ACC112 (cell line): ENCODE measurements around the gene PDLIM7.

ENCODE experiments used
- H2AFZ ChIP-seq: fragments of 200-600 bp; sonication (generic); one replicate; pipeline ENCODE4 v1.6.0; 2017; ENCODE audit warnings: antibody characterized with exemption, low read length; ENCODE audit not compliant: unreplicated experiment
- H3K27ac ChIP-seq: fragments of 200-600 bp; sonication (generic); 2 replicates; pipeline ENCODE4 v1.5.1; 2014; ENCODE audit warnings: low read depth, mild to moderate bottlenecking, antibody characterized with exemption, low read length, moderate library complexity
- H3K27me3 ChIP-seq: fragments of 200-600 bp; sonication (generic); 2 replicates; pipeline ENCODE4 v1.6.1; 2014; ENCODE audit warnings: mild to moderate bottlenecking, antibody characterized with exemption, low read length, moderate library complexity, mixed read lengths; ENCODE audit not compliant: insufficient read depth
- H3K36me3 ChIP-seq: fragments of 200-600 bp; sonication (generic); 2 replicates; pipeline ENCODE4 v1.6.1; 2016; ENCODE audit warnings: mild to moderate bottlenecking, antibody characterized with exemption, low read length, moderate library complexity, mixed read lengths; ENCODE audit not compliant: insufficient read depth
- H3K4me1 ChIP-seq: fragments of 200-600 bp; sonication (generic); one replicate; pipeline ENCODE4 v1.6.1; 2016; ENCODE audit warnings: low read length, mixed read lengths; ENCODE audit not compliant: insufficient read depth, unreplicated experiment, control insufficient read depth
- H3K4me3 ChIP-seq: fragments of 200-600 bp; sonication (generic); 2 replicates; pipeline ENCODE4 v1.5.1; 2014; ENCODE audit warnings: mild to moderate bottlenecking, low read depth, low read length
- H3K79me2 ChIP-seq: fragments of 200-600 bp; sonication (generic); one replicate; pipeline ENCODE4 v1.6.0; 2016; ENCODE audit warnings: low read length; ENCODE audit not compliant: control insufficient read depth, unreplicated experiment, insufficient read depth

The PDLIM7 gene

DNA sequence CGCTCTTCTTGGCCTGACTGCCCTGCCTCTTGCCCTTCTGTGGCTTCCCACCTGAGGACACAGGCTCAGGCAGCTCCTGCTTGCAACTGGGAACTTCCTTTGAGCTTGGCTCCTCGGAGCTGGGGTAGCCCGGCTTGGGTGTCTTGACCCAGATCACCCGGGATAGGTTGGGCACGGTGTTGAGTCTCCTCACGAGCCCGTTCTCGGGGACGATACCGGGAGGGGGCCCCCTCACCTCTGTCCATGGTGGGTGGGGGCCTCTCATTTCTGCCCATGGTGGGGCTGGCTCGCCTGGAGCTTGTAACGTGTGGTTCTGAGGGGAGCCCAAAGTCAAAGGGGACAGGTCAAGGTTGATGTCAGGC is 27.1 kb upstream of the PDLIM7 start:
- no peak overlapping the region for H3K4me3 ChIP-seq
- H3K36me3 ChIP-seq, result peaks cover 10% of the 10 kb centered on the region; the same call in 1 of the 2 replicates
- H3K27ac ChIP-seq, result no peak overlapping the region
- H2AFZ ChIP-seq, result no peak overlapping the region
- no peaks in the 10 kb centered on the region for H3K27me3 ChIP-seq
- H3K4me1 ChIP-seq, result no peaks in the 10 kb centered on the region
- H3K79me2 ChIP-seq, result no peaks in the 10 kb centered on the region

DNA sequence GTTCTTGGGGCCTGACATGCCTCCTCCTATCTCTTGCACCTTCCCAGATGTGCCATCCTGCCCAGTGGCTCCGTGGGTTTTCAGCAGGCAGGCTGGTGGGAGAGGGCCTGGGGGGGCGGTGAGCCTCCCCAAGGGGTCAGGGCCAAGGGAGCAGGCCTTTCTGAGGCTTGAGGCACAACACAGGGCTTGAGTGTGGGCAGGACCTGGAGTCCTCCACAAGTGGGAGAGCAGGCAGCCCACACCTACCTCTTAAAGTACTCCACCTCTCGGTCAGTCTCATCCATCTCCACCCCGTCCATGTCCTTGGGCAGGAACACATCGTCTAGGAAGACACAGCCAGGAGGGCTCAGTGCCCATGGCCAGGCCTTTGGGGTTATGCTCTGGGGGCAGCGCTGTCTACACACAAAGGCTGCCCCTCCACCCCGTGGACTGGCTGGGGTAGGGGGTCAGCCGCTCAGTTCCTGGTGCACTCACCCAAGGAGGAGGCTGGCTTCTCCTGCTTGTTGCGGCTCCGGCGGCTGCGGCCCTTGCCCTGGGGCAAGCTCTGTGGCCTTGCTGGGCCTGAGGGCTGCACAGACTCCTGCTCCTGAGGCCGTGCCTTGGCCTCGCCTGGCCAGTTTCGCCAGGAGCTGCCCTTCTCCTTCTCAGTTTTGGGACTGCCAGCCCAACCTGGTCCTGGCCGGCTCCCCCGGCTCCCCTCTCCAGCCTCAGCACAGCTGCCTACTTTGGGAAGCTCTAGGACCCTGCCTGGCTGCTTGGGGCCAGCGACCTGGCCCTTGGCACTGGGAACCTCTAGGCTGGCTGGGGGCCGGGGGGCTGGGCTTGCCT is 26.5 kb upstream of the PDLIM7 start:
- peaks cover 10% of the 10 kb centered on the region; the same call in 1 of the 2 replicates for H3K36me3 ChIP-seq
- no peaks in the 10 kb centered on the region for H3K27me3 ChIP-seq
- peaks cover 3% of the 10 kb centered on the region for H3K79me2 ChIP-seq
- no peak overlapping the region for H3K27ac ChIP-seq
- no peak overlapping the region for H3K4me3 ChIP-seq
- H3K4me1 ChIP-seq, result no peaks in the 10 kb centered on the region
- no peak overlapping the region for H2AFZ ChIP-seq

DNA sequence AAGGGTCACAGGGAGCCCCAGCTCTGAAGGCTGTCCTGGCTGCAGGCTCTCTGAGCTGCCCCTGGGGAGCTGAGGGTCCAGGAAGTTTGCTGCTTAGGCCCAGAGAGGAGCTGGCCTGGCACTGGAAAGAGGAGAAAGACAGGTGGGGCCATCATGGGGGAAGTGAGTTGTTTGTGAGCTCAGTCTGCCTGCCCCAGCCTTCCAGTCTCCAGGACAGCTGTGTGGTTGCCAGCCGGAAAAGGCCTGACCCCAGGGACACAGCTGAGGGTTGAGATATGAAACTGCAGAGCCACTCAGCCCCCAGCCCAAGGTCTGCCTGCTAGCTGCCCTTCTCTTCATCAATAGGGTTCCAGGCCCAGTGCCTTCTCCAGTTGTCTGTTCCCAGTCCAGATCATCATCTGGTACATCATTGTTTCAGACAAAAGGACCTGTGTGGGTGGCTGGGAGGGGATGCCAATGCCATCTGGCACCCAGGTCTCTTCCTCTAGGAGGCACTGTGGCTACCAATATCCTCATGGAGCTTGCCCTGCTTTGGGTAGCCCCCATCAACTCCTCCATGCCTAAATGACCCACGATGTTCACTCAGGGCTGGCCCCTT is 23.6 kb upstream of the PDLIM7 start:
- H2AFZ ChIP-seq, result no peak overlapping the region
- peaks cover 10% of the 10 kb centered on the region; the same call in 1 of the 2 replicates for H3K36me3 ChIP-seq

DNA sequence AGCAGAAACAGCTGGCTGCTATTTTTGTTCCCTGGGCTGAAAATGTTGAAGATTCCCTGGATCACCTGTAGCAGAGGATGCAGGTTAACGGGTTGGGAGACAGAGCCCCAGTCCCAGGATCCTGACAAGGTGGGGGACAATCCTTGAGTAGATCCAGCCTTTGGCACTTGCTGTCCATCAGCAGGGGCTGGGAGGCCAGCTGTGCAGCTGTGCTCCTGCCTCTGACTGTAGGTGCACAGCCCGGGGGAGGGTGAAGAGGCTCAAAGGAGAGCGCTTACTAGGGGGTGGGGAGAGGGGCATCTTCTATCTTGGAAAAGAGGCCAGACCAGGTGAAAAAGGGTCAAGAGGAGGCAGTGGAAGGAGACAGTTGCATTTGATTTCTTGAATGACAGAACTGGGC is 22.9 kb upstream of the PDLIM7 start:
- H3K27ac ChIP-seq, result no peak overlapping the region
- peaks cover 15% of the 10 kb centered on the region for H3K79me2 ChIP-seq
- H2AFZ ChIP-seq, result no peak overlapping the region
- H3K4me1 ChIP-seq, result peaks cover 4% of the 10 kb centered on the region
- no peak overlapping the region for H3K4me3 ChIP-seq
- H3K36me3 ChIP-seq, result peaks cover 15% of the 10 kb centered on the region; the same call in 1 of the 2 replicates
- no peaks in the 10 kb centered on the region for H3K27me3 ChIP-seq

More for the DNA sequence above, 23.6 kb upstream of the PDLIM7 start:
- Histone ChIP-seq H3K27ac (no peak overlapping the region), H3K4me3 (no peak overlapping the region), H3K4me1 (no peaks in the 10 kb centered on the region), H3K27me3 (no peaks in the 10 kb centered on the region), H3K79me2 (peaks cover 8% of the 10 kb centered on the region)

DNA sequence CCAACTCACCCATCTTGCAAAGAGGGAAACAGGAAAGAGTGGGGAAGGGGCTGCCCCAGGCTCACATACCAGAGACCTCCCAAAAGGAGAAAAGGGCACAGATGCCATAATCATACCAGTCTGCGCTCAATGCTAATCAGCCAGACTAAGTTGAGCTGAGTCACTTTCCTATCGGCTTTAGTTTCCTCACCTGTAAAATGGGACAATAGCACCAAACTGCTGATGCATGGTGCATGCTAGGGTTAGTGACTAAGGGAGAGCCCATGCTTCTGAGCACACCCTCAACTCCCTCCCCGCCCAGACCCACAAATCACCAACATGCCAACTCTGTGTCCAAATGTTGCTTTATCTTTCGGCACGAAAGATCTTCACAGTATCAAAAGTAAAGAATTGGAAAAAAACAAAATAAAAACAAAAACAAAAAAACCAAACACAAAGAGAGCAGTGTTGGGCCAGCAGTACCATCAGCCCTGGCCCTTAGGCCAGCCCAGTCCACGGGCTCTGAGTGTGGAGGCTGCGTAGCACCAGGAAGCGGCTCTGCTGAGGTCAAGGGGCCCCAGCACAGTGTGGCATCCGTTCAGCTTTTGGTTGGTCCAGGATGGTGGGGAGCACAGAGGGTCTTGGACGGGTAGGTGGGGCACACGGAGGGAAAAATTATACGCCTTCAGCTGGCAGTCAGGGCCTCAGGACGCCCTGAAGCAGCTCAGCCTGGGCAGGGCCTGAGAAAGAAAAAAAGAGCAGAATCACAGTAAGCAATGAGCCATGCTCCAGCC is 22.2 kb upstream of the PDLIM7 start:
- Histone ChIP-seq H3K4me1 (peaks cover 6% of the 10 kb centered on the region), H3K79me2 (peaks cover 20% of the 10 kb centered on the region), H3K27ac (no peak overlapping the region), H3K27me3 (no peaks in the 10 kb centered on the region), H3K4me3 (no peak overlapping the region), H2AFZ (no peak overlapping the region), H3K36me3 (peaks cover 17% of the 10 kb centered on the region; the same call in 1 of the 2 replicates)

DNA sequence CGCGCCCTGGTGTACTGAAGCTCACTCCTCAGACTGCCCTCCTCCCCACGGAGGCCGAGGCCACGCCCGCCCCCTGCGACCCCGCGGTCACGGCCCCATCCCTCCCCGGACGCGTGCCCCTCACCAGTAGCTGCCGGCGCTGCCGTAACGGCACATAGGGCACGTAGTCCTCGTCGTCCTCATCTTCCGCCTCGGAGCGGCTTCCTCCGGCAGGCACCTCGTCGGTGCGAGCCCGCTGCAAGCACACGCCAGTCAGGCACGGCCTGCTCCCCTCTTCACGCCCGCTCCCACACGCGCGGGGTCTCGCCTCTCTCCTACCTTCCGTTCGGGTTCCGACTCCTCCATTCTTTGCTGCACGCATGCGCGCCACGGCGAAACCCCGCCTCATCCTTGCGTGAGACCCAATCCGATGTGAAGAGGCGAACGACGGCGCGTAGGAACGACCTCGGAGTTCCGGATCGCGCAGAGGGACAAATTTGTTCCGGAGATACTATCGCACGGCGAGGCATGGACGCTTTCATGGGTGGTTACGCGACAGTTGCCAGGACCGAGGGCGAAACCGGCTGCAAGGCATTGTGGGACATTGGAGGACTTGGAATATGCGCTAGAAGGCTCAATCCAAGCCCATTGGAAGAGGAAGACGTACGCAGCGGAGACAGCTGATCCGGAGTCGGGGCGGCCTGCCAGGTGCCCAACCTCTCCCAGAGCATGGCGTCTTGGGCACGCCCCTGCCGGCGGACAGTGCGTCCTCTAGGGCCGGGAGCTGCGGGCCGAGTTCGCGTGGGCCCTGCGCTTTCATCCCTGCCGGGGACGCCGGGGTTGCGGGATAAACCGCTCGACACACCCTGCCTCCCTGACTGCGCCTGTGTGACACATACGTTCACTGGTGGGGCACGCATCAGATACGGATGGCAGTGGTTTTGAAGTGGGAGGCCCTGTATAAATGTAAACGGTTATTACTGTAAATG is 19.5 kb upstream of the PDLIM7 start, which contains the start of gene DDX41:
Gene DDX41, minus strand, starts transcription at position 361 of the 968 bp plus-strand sequence. Its CDS starts 16 bp downstream, at position 345.
- peaks cover 28% of the 10 kb centered on the region for H3K79me2 ChIP-seq
- peak within 1 kb of the TSS; percentile 57 for H2AFZ ChIP-seq
- H3K27ac ChIP-seq, result peak within 1 kb of the TSS; percentile 48
- peaks cover 16% of the 10 kb centered on the region; the same call in 1 of the 2 replicates for H3K36me3 ChIP-seq
- peaks cover 6% of the 10 kb centered on the region for H3K4me1 ChIP-seq
- H3K4me3 ChIP-seq, result peak within 1 kb of the TSS; percentile 89
- H3K27me3 ChIP-seq, result no peaks in the 10 kb centered on the region

DNA sequence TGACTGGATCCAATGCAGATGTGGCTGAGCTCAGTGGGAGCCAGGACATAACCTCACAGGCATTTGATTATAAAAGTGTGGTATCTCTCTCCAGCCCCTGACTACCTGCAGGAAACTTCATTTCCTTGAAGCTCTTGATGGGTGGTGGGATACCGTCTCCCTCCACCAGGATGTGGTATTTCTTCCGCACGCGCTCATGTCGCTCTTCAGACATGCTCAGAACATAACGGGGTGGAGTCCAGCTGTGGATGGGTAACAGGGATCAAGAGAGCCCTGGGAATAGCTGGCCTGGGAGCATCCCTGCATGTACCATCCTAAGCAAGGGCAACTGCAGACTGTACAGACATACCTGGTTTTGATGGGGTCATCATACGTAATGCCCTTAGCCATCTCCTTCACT is 18.2 kb upstream of the PDLIM7 start:
- no peak overlapping the region for H3K27ac ChIP-seq
- H3K79me2 ChIP-seq, result peaks cover 28% of the 10 kb centered on the region
- no peaks in the 10 kb centered on the region for H3K27me3 ChIP-seq
- no peak overlapping the region for H2AFZ ChIP-seq
- peaks cover 6% of the 10 kb centered on the region for H3K4me1 ChIP-seq
- peak overlapping the region; percentile 89 for H3K4me3 ChIP-seq
- peaks cover 10% of the 10 kb centered on the region; the same call in 1 of the 2 replicates for H3K36me3 ChIP-seq

DNA sequence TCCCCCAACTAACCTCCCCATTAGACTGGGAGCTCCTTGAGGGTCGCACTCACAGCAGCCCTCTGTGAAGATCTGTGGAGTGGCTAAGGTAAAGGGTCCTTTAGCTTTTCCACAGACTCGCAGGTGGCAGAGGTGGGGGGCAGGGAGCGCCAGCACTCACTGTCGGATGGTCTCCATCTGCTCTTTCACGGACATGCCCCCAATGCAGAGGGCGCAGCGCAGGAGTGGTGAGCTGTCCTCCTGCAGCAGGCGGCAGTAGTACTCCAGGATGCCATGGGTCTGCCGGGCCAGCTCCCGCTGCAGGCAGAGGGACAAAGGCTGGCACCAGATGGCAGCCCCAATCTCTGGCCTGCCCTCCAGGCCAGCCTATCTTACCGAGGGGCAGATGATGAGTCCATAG is 17.1 kb upstream of the PDLIM7 start:
- Histone ChIP-seq H3K36me3 (peaks cover 7% of the 10 kb centered on the region; the same call in 1 of the 2 replicates), H3K4me1 (peaks cover 6% of the 10 kb centered on the region), H3K27ac (no peak overlapping the region), H3K27me3 (no peaks in the 10 kb centered on the region), H3K4me3 (no peak overlapping the region; the same call in 1 of the 2 replicates), H3K79me2 (peaks cover 28% of the 10 kb centered on the region), H2AFZ (no peak overlapping the region)

DNA sequence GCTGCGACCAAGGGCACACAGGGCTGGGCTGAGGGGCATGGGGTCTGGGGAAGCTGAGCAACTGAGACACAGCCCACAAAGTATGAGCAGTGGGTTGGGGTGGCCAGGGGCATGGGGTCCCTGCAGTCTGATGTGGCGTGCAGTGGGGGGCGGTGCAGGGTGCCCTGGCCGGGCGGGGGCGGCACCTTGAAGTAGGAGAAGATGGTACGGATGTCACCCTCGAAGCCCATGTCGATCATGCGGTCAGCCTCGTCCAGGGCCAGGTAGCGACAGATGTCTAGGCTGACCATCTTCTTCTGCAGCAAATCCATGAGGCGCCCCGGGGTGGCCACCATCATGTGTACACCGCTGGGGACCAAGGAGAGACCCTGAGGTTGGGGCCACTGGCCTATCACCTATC is 16.1 kb upstream of the PDLIM7 start:
- no peaks in the 10 kb centered on the region for H3K27me3 ChIP-seq
- peaks cover 25% of the 10 kb centered on the region for H3K79me2 ChIP-seq
- H2AFZ ChIP-seq, result no peak overlapping the region
- peaks cover 7% of the 10 kb centered on the region; the same call in 1 of the 2 replicates for H3K36me3 ChIP-seq
- no peak overlapping the region for H3K4me3 ChIP-seq
- H3K4me1 ChIP-seq, result peaks cover 6% of the 10 kb centered on the region
- no peak overlapping the region for H3K27ac ChIP-seq
